Activated T-cell treated with anti-CD3 and anti-CD28 coated beads for 48 hours (primary cell): ENCODE measurements around the gene OST4.

Experiments used
- DNase-seq: peaks from one replicate; pipeline ENCODE4 v3.0.0-alpha.2; 2020; ENCODE audit warnings: low read depth

Gene OST4

GRCh38 chr2:27093430-27094352 is 22.2 kb upstream of the OST4 start:
- no peak for DNase-seq

- no peak for DNase-seq
Observed at GRCh38 chr2:27092696-27093429, 21.4 kb upstream of the OST4 start.

GRCh38 chr2:27091746-27092695 is 20.6 kb upstream of the OST4 start:
- no peak for DNase-seq

GRCh38 chr2:27089111-27089954 is 17.9 kb upstream of the OST4 start:
- DNase-seq: no peak

GRCh38 chr2:27088634-27089033 is 17.2 kb upstream of the OST4 start:
- DNase-seq: no peak

- no peak for DNase-seq
Observed at GRCh38 chr2:27087823-27088410, 16.5 kb upstream of the OST4 start.

GRCh38 chr2:27086724-27087593 is 15.5 kb upstream of the OST4 start, which contains the start of gene KHK:
TSS of gene KHK (plus strand) at chr2:27086772. CDS start at chr2:27087260, 488 bp downstream.
- DNase-seq: no peak

- DNase-seq: peak; percentile 100
Observed at GRCh38 chr2:27086090-27086723, 14.8 kb upstream of the OST4 start.

GRCh38 chr2:27085673-27086089 is 14.2 kb upstream of the OST4 start:
- DNase-seq: peak; percentile 38

GRCh38 chr2:27085062-27085672 is 13.7 kb upstream of the OST4 start:
- no peak for DNase-seq

GRCh38 chr2:27084297-27085061 is 13.0 kb upstream of the OST4 start:
- DNase-seq: no peak

GRCh38 chr2:27083410-27084296 is 12.2 kb upstream of the OST4 start:
- no peak for DNase-seq

- DNase-seq: no peak
Observed at GRCh38 chr2:27082773-27083409, 11.4 kb upstream of the OST4 start.

- no peak for DNase-seq
Observed at GRCh38 chr2:27081984-27082772, 10.7 kb upstream of the OST4 start.

GRCh38 chr2:27080603-27080936 is 9.1 kb upstream of the OST4 start:
- no peak for DNase-seq

GRCh38 chr2:27080140-27080469 is 8.7 kb upstream of the OST4 start:
- DNase-seq: no peak
